GM12878 (cell line): ENCODE data around the gene PLXNA2. TPM values are rescaled to one million over a fixed set of nuclear protein-coding genes. Genes with fewer than 3 reads are reported as not detected.

Experiments
- ATAC-seq: fragments of 200-7000 bp; cut with Tn5 transposase; 3 replicates; pipeline ENCODE4 v1.9.1; 2020; ENCODE audit warnings: mild to moderate bottlenecking, moderate library complexity
- BruUV-seq: library from RNA; stranded (reverse); fragments of 400-500 nt; replicated peaks from 2 replicates; lab custom pipeline; 2021; lab: Mats Ljungman, UMichigan
- CTCF ChIA-PET: fragments of 300-600 bp; sonication (Branson Sonifier 250); formaldehyde crosslinking; extraction: SDS; loops from one replicate; lab custom pipeline; 2021; ENCODE audit warnings: inconsistent platforms; lab: Yijun Ruan, JAX
- POLR2A ChIA-PET: fragments of 350-600 bp; formaldehyde crosslinking; extraction: SDS; loops from one replicate; lab custom pipeline; 2021; ENCODE audit warnings: inconsistent platforms; lab: Charles Lee
- RAD21 ChIA-PET: fragments of 300-600 bp; sonication (Branson Sonifier 250); formaldehyde crosslinking; loops from one replicate; lab custom pipeline; 2023; ENCODE audit warnings: antibody characterized with exemption; ENCODE audit not compliant: unreplicated experiment; lab: Charles Lee
- SMC1A ChIA-PET: fragments of 300-600 bp; sonication (Branson Sonifier 250); formaldehyde crosslinking; loops from one replicate; lab custom pipeline; 2023; ENCODE audit not compliant: unreplicated experiment, uncharacterized antibody; lab: Charles Lee
- DNase-seq: peaks from one replicate; pipeline ENCODE4 v3.0.0-alpha.2; 2011; ENCODE audit warnings: low read depth, low spot score
- FAIRE-seq: peaks from 3 replicates; lab custom pipeline; 2011; peaks lifted over from hg19 to GRCh38; lab: Jason Lieb, UNC
- H2AFZ ChIP-seq: 2 replicates; pipeline ENCODE4 v1.6.0; 2011; ENCODE audit warnings: low read depth, low read length, control low read depth; ENCODE audit not compliant: control insufficient read depth
- H3K27ac ChIP-seq: 2 replicates; pipeline ENCODE4 v1.5.1; 2011; ENCODE audit warnings: control low read depth; ENCODE audit not compliant: control insufficient read depth, insufficient read depth
- H3K27me3 ChIP-seq, 2 experiments: replicated peaks in 1 of 2; 2 replicates each; pipeline versions ENCODE4 v1.6.0 to v1.6.1; 2011; ENCODE audit warnings: low read length in 1 of 2; ENCODE audit not compliant: control insufficient read depth in 2 of 2, insufficient read depth in 2 of 2
- H3K36me3 ChIP-seq, 2 experiments: 2 replicates each; pipeline ENCODE4 v1.5.1; 2011; ENCODE audit warnings: low read length in 1 of 2; ENCODE audit not compliant: control insufficient read depth in 2 of 2, insufficient read depth in 2 of 2
- H3K4me1 ChIP-seq: 2 replicates; pipeline ENCODE4 v1.6.1; 2011; ENCODE audit warnings: mild to moderate bottlenecking, low read length, moderate library complexity, mixed read lengths; ENCODE audit not compliant: control insufficient read depth, insufficient read depth
- H3K4me2 ChIP-seq: 2 replicates; pipeline ENCODE4 v1.6.0; 2011; ENCODE audit warnings: control low read depth; ENCODE audit not compliant: control insufficient read depth, insufficient read depth
- H3K4me3 ChIP-seq: fragments of 200-600 bp; sonication (generic); 2 replicates; pipeline ENCODE4 v1.5.1; 2016
- H3K79me2 ChIP-seq: 2 replicates; pipeline ENCODE4 v1.6.0; 2011; ENCODE audit warnings: low read length; ENCODE audit not compliant: control insufficient read depth, insufficient read depth
- H3K9ac ChIP-seq: 2 replicates; pipeline ENCODE4 v1.8.0; 2011; ENCODE audit warnings: low read length, control low read depth, mixed read lengths; ENCODE audit not compliant: control insufficient read depth, insufficient read depth
- H3K9me3 ChIP-seq: replicated peaks from 3 replicates; pipeline ENCODE4 v1.5.1; 2011; ENCODE audit warnings: mild to moderate bottlenecking, low read length; ENCODE audit not compliant: control insufficient read depth, insufficient read depth
- H4K20me1 ChIP-seq: 2 replicates; pipeline ENCODE4 v1.6.0; 2011; ENCODE audit not compliant: control insufficient read depth, insufficient read depth
- BCL11A ChIP-seq: IDR thresholded peaks from 2 replicates; pipeline ENCODE4 v1.6.1; 2011; ENCODE audit warnings: low read depth, low read length
- FOXK2 ChIP-seq: fragments of 450-650 bp; IDR thresholded peaks from 2 replicates; pipeline ENCODE4 v1.6.1; 2017; ENCODE audit warnings: mild to moderate bottlenecking, moderate library complexity
- JUNB ChIP-seq: IDR thresholded peaks from 2 replicates; pipeline ENCODE4 v1.6.1; 2016; ENCODE audit warnings: antibody characterized with exemption, mild to moderate bottlenecking
- MEF2A ChIP-seq: IDR thresholded peaks from 2 replicates; pipeline ENCODE4 v1.6.1; 2011; ENCODE audit warnings: low read depth, mild to moderate bottlenecking, low read length, moderate library complexity; ENCODE audit not compliant: insufficient read depth
- NR2C2 ChIP-seq: IDR thresholded peaks from 2 replicates; pipeline ENCODE4 v1.6.1; 2011; ENCODE audit warnings: borderline replicate concordance, low read depth; ENCODE audit not compliant: control insufficient read depth, insufficient read length
- RB1 ChIP-seq: fragments of 450-650 bp; formaldehyde crosslinking; IDR thresholded peaks from 2 replicates; pipeline ENCODE4 v1.6.1; 2017; ENCODE audit warnings: mild to moderate bottlenecking, borderline replicate concordance
- SIX5 ChIP-seq: IDR thresholded peaks from 2 replicates; pipeline ENCODE4 v1.6.1; 2011; ENCODE audit warnings: mild to moderate bottlenecking, low read depth, low read length, moderate library complexity; ENCODE audit not compliant: severe bottlenecking
- SPI1 ChIP-seq: IDR thresholded peaks from 2 replicates; pipeline ENCODE4 v1.6.1; 2011; ENCODE audit warnings: low read depth, mild to moderate bottlenecking, low read length, moderate library complexity, borderline replicate concordance; ENCODE audit not compliant: insufficient read depth
- TCF7 ChIP-seq: IDR thresholded peaks from 2 replicates; pipeline ENCODE4 v1.6.1; 2014; ENCODE audit warnings: antibody characterized with exemption, borderline replicate concordance
- ZNF384 ChIP-seq: IDR thresholded peaks from 2 replicates; pipeline ENCODE4 v1.6.1; 2012; ENCODE audit warnings: low read depth, mild to moderate bottlenecking, low read length, improper control_type of control experiment, borderline replicate concordance
- WGBS: methylation state at CpG from one replicate; pipeline ENCODE4 v1.1.6; 2016; ENCODE audit warnings: low lambda C conversion rate; ENCODE audit not compliant: insufficient replicate concordance, insufficient coverage; ENCODE audit errors: missing lambda C conversion rate; 5-methylcytosine and 5-hydroxymethylcytosine counted together
- in situ Hi-C: fragments of 300-500 bp; cut with MboI; formaldehyde crosslinking; loops from 9 replicates; pipeline ENCODE4 v1.14.3; 2018; ENCODE audit warnings: mixed read lengths
- intact Hi-C: fragments of 100-400 bp; cut with micrococcal nuclease; formaldehyde crosslinking; loops from one replicate; pipeline ENCODE4 v1.14.2; 2022; ENCODE audit not compliant: unreplicated experiment
- polyA plus RNA-seq, 11 experiments: library from polyadenylated mRNA; depleted of rRNA in 4 of 11; unstranded in 6 of 11; stranded (reverse) in 5 of 11; fragments of >200 nt; fragmentation: Nextera tagmentation in 4 of 11; fragmentation: Illumina TruSeq in 1 of 11; extraction: Ambion mirVana in 4 of 11; extraction: Trizol in 1 of 11; gene quantifications; 1 replicate in 1 of 11; 2 replicates in 10 of 11; pipeline versions ENCODE4 v1.2.1 to v1.2.3, GENCODE V29; 2011 to 2016; ENCODE audit warnings: inconsistent platforms in 2 of 11, missing spikeins in 2 of 11, low read depth in 1 of 11
- total RNA-seq, 4 experiments: library from RNA; depleted of rRNA in 3 of 4; stranded (reverse); fragments of >200 nt in 3 of 4; fragmentation: Illumina TruSeq in 1 of 4; extraction: Trizol in 1 of 4; gene quantifications; 2 replicates each; pipeline versions ENCODE4 v1.2.1 to v1.2.3, GENCODE V29; 2013 to 2021
- TF ChIP-seq, protein P1 (sequence below): IDR thresholded peaks from 2 replicates; pipeline ENCODE4 v1.6.1; 2012; ENCODE audit warnings: low read depth, low read length, improper control_type of control experiment

PLXNA2 gene
- total and polyA plus RNA-seq, 10 of the 15 experiments (the other 5 are each of a cell fraction or from before 2014, with no cell fraction given) = under 0.01 to 0.08 (median 0.07) TPM; not detected in 4

DNA sequence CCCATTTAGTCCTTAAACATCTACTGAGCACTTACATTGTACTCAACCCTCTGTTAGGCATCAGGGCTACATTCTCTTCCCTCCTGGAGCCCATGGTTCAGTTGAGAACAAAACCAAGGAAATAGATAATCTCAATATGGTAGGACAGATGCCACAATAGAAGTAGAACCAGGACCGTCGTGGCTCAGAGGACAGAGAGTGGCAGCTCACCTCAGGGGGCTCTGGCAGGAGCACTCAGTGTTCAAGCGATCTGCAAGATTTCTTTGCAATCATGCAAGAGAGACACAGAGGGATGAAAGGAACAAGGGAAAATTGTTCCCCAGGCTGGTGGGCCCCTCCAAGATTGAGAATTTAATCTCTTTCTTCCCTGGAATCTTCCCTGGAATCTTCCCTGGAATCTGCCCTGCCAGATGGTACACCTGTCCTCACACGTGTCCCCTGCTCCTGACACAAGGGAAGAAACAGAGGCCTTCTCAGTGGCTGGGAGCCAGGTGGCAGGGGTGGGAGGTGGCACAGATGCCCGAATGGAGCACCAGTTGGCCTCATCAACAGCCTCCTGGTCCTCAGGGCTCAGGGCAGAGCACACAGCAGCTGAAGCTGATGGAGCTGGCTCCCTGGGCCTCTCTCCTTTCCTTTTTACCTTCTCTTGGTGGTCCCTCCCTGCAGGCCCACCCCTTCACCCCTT lies 135.4 kb downstream of the PLXNA2 start:
- POLR2A ChIA-PET = no interaction called here
- Histone ChIP-seq H3K4me2 (no peak overlapping the region), H3K4me3 (no peak overlapping the region), H3K27ac (no peak overlapping the region), H3K4me1 (no peaks in the 10 kb centered on the region), H3K79me2 (no peaks in the 10 kb centered on the region), H3K36me3 (no peaks in the 10 kb centered on the region)
- whole genome bisulfite sequencing = 14% methylated on average over 5 of the region's 5 CpGs
- RAD21 ChIA-PET = no interaction called here
- SMC1A ChIA-PET = no interaction called here
- intact Hi-C loops = no loop called here
- BruUV-seq = no TSS peak
- in situ Hi-C loops = no loop called here
- TF ChIP-seq ZNF384 (no peak), TCF7 (no peak)
- TF ChIP-seq, all 136 proteins: peak for 0
- Histone ChIP-seq H3K27me3 (peaks cover 0 to 2% of the 10 kb centered on the region in 2 experiments), H4K20me1 (no peaks in the 10 kb centered on the region), H3K9me3 (no peaks in the 10 kb centered on the region), H2AFZ (no peak overlapping the region), H3K9ac (no peak overlapping the region)
- ATAC-seq (no peak), FAIRE-seq (no peak), DNase-seq (no peak)
- CTCF ChIA-PET = no interaction called here

DNA sequence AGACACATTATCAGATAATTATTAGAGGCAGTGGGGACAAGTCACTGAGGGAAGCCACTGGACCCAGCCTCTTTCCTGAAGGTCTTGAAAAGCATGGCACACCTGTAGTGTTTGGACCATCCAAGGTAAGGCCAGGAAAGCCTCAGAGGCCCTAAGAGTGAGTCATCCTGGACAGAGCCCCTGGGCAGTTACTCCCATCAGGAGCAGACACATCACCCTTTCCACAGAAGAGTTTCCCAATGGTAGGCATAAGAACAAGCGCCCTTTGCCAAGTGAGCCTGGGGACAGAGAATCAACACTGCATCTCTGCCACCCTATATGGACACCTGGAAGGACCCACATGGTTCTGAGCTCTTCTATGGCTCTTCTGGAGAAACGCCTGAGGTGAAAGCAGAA lies 136.0 kb downstream of the PLXNA2 start:
- no peak for FAIRE-seq
- no peaks in the 10 kb centered on the region for H4K20me1 ChIP-seq
- no peak overlapping the region for H3K4me3 ChIP-seq
- no peak overlapping the region for H3K9ac ChIP-seq
- RAD21 ChIA-PET = no interaction called here
- CTCF ChIA-PET = no interaction called here
- no TSS peak for BruUV-seq
- H3K4me2 ChIP-seq = no peak overlapping the region
- POLR2A ChIA-PET = no interaction called here
- in situ Hi-C loops = no loop called here
- H3K9me3 ChIP-seq = no peaks in the 10 kb centered on the region
- no peak overlapping the region for H3K27ac ChIP-seq
- DNase-seq = no peak
- 8% methylated on average over 2 of the region's 2 CpGs for WGBS
- no peaks in the 10 kb centered on the region for H3K79me2 ChIP-seq
- no peaks in the 10 kb centered on the region for H3K4me1 ChIP-seq
- H2AFZ ChIP-seq = no peak overlapping the region
- H3K27me3 ChIP-seq = peaks cover 0 to 2% of the 10 kb centered on the region in 2 experiments
- SMC1A ChIA-PET = no interaction called here
- ATAC-seq = no peak
- H3K36me3 ChIP-seq = no peaks in the 10 kb centered on the region
- intact Hi-C loops = no loop called here
- TF ChIP-seq SPI1 = no peak
- no peak for TF ChIP-seq NR2C2
- TF ChIP-seq BCL11A = no peak
- TF ChIP-seq FOXK2 = no peak
- TF ChIP-seq, protein P1, sequence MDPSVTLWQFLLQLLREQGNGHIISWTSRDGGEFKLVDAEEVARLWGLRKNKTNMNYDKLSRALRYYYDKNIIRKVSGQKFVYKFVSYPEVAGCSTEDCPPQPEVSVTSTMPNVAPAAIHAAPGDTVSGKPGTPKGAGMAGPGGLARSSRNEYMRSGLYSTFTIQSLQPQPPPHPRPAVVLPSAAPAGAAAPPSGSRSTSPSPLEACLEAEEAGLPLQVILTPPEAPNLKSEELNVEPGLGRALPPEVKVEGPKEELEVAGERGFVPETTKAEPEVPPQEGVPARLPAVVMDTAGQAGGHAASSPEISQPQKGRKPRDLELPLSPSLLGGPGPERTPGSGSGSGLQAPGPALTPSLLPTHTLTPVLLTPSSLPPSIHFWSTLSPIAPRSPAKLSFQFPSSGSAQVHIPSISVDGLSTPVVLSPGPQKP = no peak
- TF ChIP-seq JUNB = no peak
- no peak for TF ChIP-seq SIX5
- no peak for TF ChIP-seq MEF2A
- no peak for TF ChIP-seq RB1
- TF ChIP-seq, all 136 proteins: peak for 0
